Keratinocyte (primary cell): ENCODE data around the gene PYDC1. TPM values are rescaled to one million over a fixed set of nuclear protein-coding genes. Genes with fewer than 3 reads are reported as not detected.
A peak's percentile ranks its signal among the peaks of the same experiment; 100 is the strongest.

ENCODE experiments used
- DNase-seq: peaks from one replicate; pipeline ENCODE4 v3.0.0-alpha.2; 2011; ENCODE audit warnings: low read depth, missing footprints, low spot score
- FAIRE-seq: peaks from 2 replicates; lab custom pipeline; 2011; peaks lifted over from hg19 to GRCh38; lab: Jason Lieb, UNC
- H2AFZ ChIP-seq: 2 replicates; pipeline ENCODE4 v1.6.0; 2012; ENCODE audit warnings: low read length, control low read depth, inconsistent platforms; ENCODE audit not compliant: control insufficient read depth
- H3K27ac ChIP-seq: 2 replicates; pipeline ENCODE4 v1.5.1; 2011; ENCODE audit warnings: low read length; ENCODE audit not compliant: control insufficient read depth, insufficient read depth
- H3K27me3 ChIP-seq: 3 replicates; pipeline ENCODE4 v1.6.0; 2011; ENCODE audit warnings: low read length; ENCODE audit not compliant: control insufficient read depth, insufficient read depth; ENCODE audit errors: extremely low read depth
- H3K36me3 ChIP-seq, 2 experiments: 2 replicates in 1 of 2; 3 replicates in 1 of 2; pipeline ENCODE4 v1.5.1; 2011; ENCODE audit warnings: low read length in 2 of 2, mild to moderate bottlenecking in 1 of 2; ENCODE audit not compliant: control insufficient read depth in 2 of 2, insufficient read depth in 2 of 2; ENCODE audit errors: extremely low read depth in 1 of 2
- H3K4me1 ChIP-seq: 3 replicates; pipeline ENCODE4 v1.5.1; 2011; ENCODE audit warnings: low read length; ENCODE audit not compliant: control insufficient read depth, insufficient read depth; ENCODE audit errors: extremely low read depth
- H3K4me2 ChIP-seq: 3 replicates; pipeline ENCODE4 v1.6.0; 2011; ENCODE audit warnings: low read depth, low read length; ENCODE audit not compliant: control insufficient read depth, insufficient read depth; ENCODE audit errors: extremely low read depth
- H3K4me3 ChIP-seq, 3 experiments: fragments of 200-600 bp in 1 of 3; sonication (generic) in 1 of 3; 2 replicates in 2 of 3; 3 replicates in 1 of 3; pipeline ENCODE4 v1.5.1; 2011 to 2016; ENCODE audit warnings: low read length in 3 of 3, mild to moderate bottlenecking in 3 of 3, control low read depth in 2 of 3, inconsistent platforms in 1 of 3, low read depth in 1 of 3, mixed read lengths in 1 of 3, mixed run types in 1 of 3, moderate library complexity in 1 of 3; ENCODE audit not compliant: control insufficient read depth in 2 of 3, insufficient read depth in 2 of 3; ENCODE audit errors: extremely low read depth in 1 of 3
- H3K79me2 ChIP-seq: 2 replicates; pipeline ENCODE4 v1.6.0; 2012; ENCODE audit warnings: low read length; ENCODE audit not compliant: control insufficient read depth, insufficient read depth
- H3K9ac ChIP-seq: 3 replicates; pipeline ENCODE4 v1.6.0; 2011; ENCODE audit warnings: low read length; ENCODE audit not compliant: control insufficient read depth, insufficient read depth; ENCODE audit errors: extremely low read depth
- H3K9me1 ChIP-seq: 3 replicates; pipeline ENCODE4 v1.6.0; 2011; ENCODE audit warnings: low read length; ENCODE audit not compliant: control insufficient read depth, insufficient read depth; ENCODE audit errors: extremely low read depth
- H3K9me3 ChIP-seq: 2 replicates; pipeline ENCODE4 v1.5.1; 2012; ENCODE audit warnings: low read depth, low read length; ENCODE audit not compliant: control insufficient read depth
- H4K20me1 ChIP-seq: 3 replicates; pipeline ENCODE4 v1.6.0; 2011; ENCODE audit warnings: low read length; ENCODE audit not compliant: control insufficient read depth, insufficient read depth; ENCODE audit errors: extremely low read depth
- EZH2 ChIP-seq: IDR thresholded peaks from one replicate; pipeline ENCODE4 v1.6.1; 2012; ENCODE audit warnings: inconsistent platforms, mild to moderate bottlenecking, low read length, moderate library complexity
- dilution Hi-C: fragments of 300-500 bp; cut with MboI; formaldehyde crosslinking; loops from one replicate; pipeline ENCODE4 v1.7.0; 2020; ENCODE audit warnings: low sequenced_read_pairs; ENCODE audit not compliant: extremely low pct_ligation_motif_present
- polyA plus RNA-seq, 5 experiments: library from polyadenylated mRNA; depleted of rRNA in 3 of 5; stranded (reverse) in 3 of 5; stranded (forward) in 1 of 5; unstranded in 1 of 5; fragments of >200 nt; gene quantifications; 1 replicate in 1 of 5; 2 replicates in 3 of 5; 3 replicates in 1 of 5; pipeline versions ENCODE4 v1.2.1 to v1.2.3, GENCODE V29; 2011 to 2012; ENCODE audit warnings: missing spikeins in 2 of 5, low read depth in 1 of 5, low replicate concordance in 1 of 5
- TF ChIP-seq, protein P1 (sequence below), 3 experiments: IDR thresholded peaks in 1 of 3; conservative IDR thresholded peaks in 1 of 3; optimal IDR thresholded peaks in 1 of 3; 2 replicates in 2 of 3; 3 replicates in 1 of 3; pipeline versions ENCODE3 to v1.5.1; 2011; ENCODE audit warnings: low read length in 3 of 3, mild to moderate bottlenecking in 3 of 3, moderate library complexity in 2 of 3, control low read depth in 1 of 3, inconsistent platforms in 1 of 3; ENCODE audit not compliant: insufficient read depth in 2 of 3; ENCODE audit errors: extremely low read depth in 1 of 3

Gene PYDC1
- polyA plus RNA-seq, 1 donor (not counting 4 experiments of a cell fraction or from before 2014, with no cell fraction given) = not detected

GRCh38 chr16:31181102-31181830 lies 35.7 kb downstream of the PYDC1 start:
- H3K9ac ChIP-seq = peak overlapping the region; percentile 96
- H2AFZ ChIP-seq = no peak overlapping the region
- no peak for TF ChIP-seq EZH2
- TF ChIP-seq, protein P1, sequence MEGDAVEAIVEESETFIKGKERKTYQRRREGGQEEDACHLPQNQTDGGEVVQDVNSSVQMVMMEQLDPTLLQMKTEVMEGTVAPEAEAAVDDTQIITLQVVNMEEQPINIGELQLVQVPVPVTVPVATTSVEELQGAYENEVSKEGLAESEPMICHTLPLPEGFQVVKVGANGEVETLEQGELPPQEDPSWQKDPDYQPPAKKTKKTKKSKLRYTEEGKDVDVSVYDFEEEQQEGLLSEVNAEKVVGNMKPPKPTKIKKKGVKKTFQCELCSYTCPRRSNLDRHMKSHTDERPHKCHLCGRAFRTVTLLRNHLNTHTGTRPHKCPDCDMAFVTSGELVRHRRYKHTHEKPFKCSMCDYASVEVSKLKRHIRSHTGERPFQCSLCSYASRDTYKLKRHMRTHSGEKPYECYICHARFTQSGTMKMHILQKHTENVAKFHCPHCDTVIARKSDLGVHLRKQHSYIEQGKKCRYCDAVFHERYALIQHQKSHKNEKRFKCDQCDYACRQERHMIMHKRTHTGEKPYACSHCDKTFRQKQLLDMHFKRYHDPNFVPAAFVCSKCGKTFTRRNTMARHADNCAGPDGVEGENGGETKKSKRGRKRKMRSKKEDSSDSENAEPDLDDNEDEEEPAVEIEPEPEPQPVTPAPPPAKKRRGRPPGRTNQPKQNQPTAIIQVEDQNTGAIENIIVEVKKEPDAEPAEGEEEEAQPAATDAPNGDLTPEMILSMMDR (optimal IDR thresholded peaks at IDR 0.05 in 1 of 3, IDR thresholded peaks at IDR 0.05 in 1 of 3, conservative IDR thresholded peaks at IDR 0.05 in 1 of 3; ENCODE audit: extremely low read depth in 1 of 3, insufficient read depth in 2 of 3, low read length in 3 of 3) = no peak
- peaks cover 61% of the 10 kb centered on the region for H3K79me2 ChIP-seq
- H3K4me3 ChIP-seq = peak overlapping the region; percentile 91 to 93 (median 92)
- H3K27me3 ChIP-seq = no peaks in the 10 kb centered on the region
- H4K20me1 ChIP-seq = peaks cover 37% of the 10 kb centered on the region
- H3K27ac ChIP-seq = peak overlapping the region; percentile 98
- peaks cover 24 to 43% of the 10 kb centered on the region in 2 experiments for H3K36me3 ChIP-seq
- H3K4me1 ChIP-seq = peaks cover 23% of the 10 kb centered on the region
- peak overlapping the region; percentile 98 for H3K4me2 ChIP-seq
- no peaks in the 10 kb centered on the region for H3K9me3 ChIP-seq
- FAIRE-seq = no peak
- DNase-seq = no peak
- peaks cover 6% of the 10 kb centered on the region for H3K9me1 ChIP-seq
- dilution Hi-C loops = no loop called here

- FAIRE-seq (no peak), DNase-seq (peak; percentile 79)
- peaks cover 6% of the 10 kb centered on the region for H3K9me1 ChIP-seq
- H4K20me1 ChIP-seq = peaks cover 30% of the 10 kb centered on the region
- peak within 1 kb of the TSS; percentile 98 for H3K27ac ChIP-seq
- H3K79me2 ChIP-seq = peaks cover 47% of the 10 kb centered on the region
- H3K27me3 ChIP-seq = no peaks in the 10 kb centered on the region
- peak within 1 kb of the TSS; percentile 96 for H3K9ac ChIP-seq
- H3K4me1 ChIP-seq = peaks cover 23% of the 10 kb centered on the region
- peaks cover 14 to 31% of the 10 kb centered on the region in 2 experiments for H3K36me3 ChIP-seq
- no peak for TF ChIP-seq EZH2
- TF ChIP-seq, protein P1 (optimal IDR thresholded peaks at IDR 0.05 in 1 of 3, IDR thresholded peaks at IDR 0.05 in 1 of 3, conservative IDR thresholded peaks at IDR 0.05 in 1 of 3; ENCODE audit: extremely low read depth in 1 of 3, insufficient read depth in 2 of 3, low read length in 3 of 3) = no peak
- dilution Hi-C loops = no loop called here
- no peaks in the 10 kb centered on the region for H3K9me3 ChIP-seq
- peak within 1 kb of the TSS; percentile 98 for H3K4me2 ChIP-seq
- peak within 1 kb of the TSS; percentile 91 to 93 (median 92) for H3K4me3 ChIP-seq
- peak within 1 kb of the TSS; percentile 100 for H2AFZ ChIP-seq
These were observed 37.0 kb downstream of the PYDC1 start, which contains the start of gene FUS for GRCh38 chr16:31179747-31180459. Gene FUS (plus strand): TSS chr16:31180139. CDS start chr16:31180215, 76 bp downstream.
